ENCODE results near the gene PRUNE2. TPM values are rescaled to one million over a fixed set of nuclear protein-coding genes. Genes with fewer than 3 reads are reported as not detected.

The PRUNE2 gene
- polyA plus RNA-seq, 3 donors: 0.72 to 1.8 (median 1.5) TPM

DNA sequence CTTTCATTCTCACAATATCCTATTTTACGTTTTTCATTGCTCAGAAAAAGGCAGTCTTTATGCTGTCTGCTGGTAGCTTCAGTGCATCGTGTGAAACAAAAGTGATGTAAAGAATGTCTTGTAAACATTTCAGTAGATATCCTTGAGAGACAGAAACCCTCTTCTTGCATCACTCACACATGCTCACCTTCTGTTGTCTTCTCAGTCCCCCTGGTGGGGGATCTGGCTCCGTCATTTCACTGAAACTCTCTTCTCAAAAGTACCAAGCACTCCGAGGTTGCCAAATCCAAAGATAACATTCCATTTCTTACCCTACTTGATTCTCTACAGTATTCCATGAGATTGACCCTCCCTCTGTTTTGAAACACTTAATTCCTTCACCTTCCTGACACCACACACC lies 187.7 kb downstream of the PRUNE2 start:
- 89% methylated on average over 1 of the region's 4 CpGs for WGBS (ENCODE audit: insufficient coverage)
- Histone ChIP-seq H3K9ac (ENCODE audit: insufficient read depth, low read length, poor library complexity, severe bottlenecking) (no peak overlapping the region), H3K79me2 (ENCODE audit: insufficient read depth, low read length) (no peaks in the 10 kb centered on the region), H3K9me3 (replicated peaks in 1 of 2; ENCODE audit: control insufficient read depth in 1 of 2, insufficient read depth in 1 of 2, low read length in 2 of 2) (no peaks in the 10 kb centered on the region), H3K27me3 (ENCODE audit: control insufficient read depth in 2 of 2, insufficient read depth in 2 of 2, low read length in 2 of 2) (no peaks in the 10 kb centered on the region), H2AFZ (ENCODE audit: insufficient read depth, low read depth, low read length, poor library complexity, severe bottlenecking) (no peak overlapping the region), H4K20me1 (ENCODE audit: insufficient read depth, low read length) (no peaks in the 10 kb centered on the region), H3K4me2 (replicated peaks; ENCODE audit: extremely low read depth, low read length, poor library complexity, severe bottlenecking) (no peak overlapping the region), H3K36me3 (replicated peaks in 1 of 2; ENCODE audit: control insufficient read depth in 1 of 2, insufficient read depth in 2 of 2, low read length in 2 of 2) (no peaks in the 10 kb centered on the region), H3K4me1 (ENCODE audit: control insufficient read depth in 1 of 2, insufficient read depth in 2 of 2, low read length in 2 of 2) (peaks cover 6 to 8% of the 10 kb centered on the region in 2 donors), H3K4me3 (replicated peaks in 1 of 3; ENCODE audit: low read depth in 2 of 3, low read length in 3 of 3) (no peak overlapping the region), H3K27ac (ENCODE audit: low read depth in 1 of 2, low read length in 2 of 2) (no peak overlapping the region)
- TF ChIP-seq, protein P1, sequence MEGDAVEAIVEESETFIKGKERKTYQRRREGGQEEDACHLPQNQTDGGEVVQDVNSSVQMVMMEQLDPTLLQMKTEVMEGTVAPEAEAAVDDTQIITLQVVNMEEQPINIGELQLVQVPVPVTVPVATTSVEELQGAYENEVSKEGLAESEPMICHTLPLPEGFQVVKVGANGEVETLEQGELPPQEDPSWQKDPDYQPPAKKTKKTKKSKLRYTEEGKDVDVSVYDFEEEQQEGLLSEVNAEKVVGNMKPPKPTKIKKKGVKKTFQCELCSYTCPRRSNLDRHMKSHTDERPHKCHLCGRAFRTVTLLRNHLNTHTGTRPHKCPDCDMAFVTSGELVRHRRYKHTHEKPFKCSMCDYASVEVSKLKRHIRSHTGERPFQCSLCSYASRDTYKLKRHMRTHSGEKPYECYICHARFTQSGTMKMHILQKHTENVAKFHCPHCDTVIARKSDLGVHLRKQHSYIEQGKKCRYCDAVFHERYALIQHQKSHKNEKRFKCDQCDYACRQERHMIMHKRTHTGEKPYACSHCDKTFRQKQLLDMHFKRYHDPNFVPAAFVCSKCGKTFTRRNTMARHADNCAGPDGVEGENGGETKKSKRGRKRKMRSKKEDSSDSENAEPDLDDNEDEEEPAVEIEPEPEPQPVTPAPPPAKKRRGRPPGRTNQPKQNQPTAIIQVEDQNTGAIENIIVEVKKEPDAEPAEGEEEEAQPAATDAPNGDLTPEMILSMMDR (IDR thresholded peaks at IDR 0.05): no peak
- intact Hi-C loops (cut with micrococcal nuclease): no loop called here
- H3K27ac Mint-ChIP-seq: no peak overlapping the region
- no peak for DNase-seq
- no peaks in the 10 kb centered on the region for H3K9me3 Mint-ChIP-seq
- H3K4me3 Mint-ChIP-seq: no peak overlapping the region
- H3K4me1 Mint-ChIP-seq: peaks cover 14% of the 10 kb centered on the region
- peaks cover 8 to 11% (median 10%) of the 10 kb centered on the region in 3 donors for H3K27me3 Mint-ChIP-seq (ENCODE audit: low read depth in 3 of 3)
- no peaks in the 10 kb centered on the region for H3K36me3 Mint-ChIP-seq

DNA sequence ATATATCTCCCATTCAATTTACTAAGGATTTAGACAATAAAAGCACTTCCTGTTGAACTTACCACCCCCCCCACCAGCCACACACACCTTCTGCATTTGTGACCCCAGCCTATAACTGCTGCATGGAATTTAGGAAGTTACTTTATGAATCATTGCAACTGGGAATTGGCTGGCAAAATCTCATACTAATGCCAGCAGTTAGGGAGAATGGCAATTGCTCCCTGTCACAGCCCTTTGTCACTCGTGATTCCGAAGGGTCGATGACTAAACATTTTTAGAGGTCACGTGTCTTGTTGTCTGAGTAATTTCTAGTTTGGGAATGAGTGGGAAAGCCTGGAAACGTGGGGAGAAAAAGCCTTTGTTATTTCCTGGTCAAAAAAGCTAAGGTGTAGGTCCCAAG lies 188.3 kb downstream of the PRUNE2 start:
- no peak overlapping the region for H3K4me2 ChIP-seq (replicated peaks; ENCODE audit: extremely low read depth, low read length, poor library complexity, severe bottlenecking)
- H3K27ac Mint-ChIP-seq: peak overlapping the region in 2 of 7 donors; percentile 7 to 19
- H3K4me3 Mint-ChIP-seq: peak overlapping the region in 1 of 2 donors; percentile 29
- H3K9ac ChIP-seq (ENCODE audit: insufficient read depth, low read length, poor library complexity, severe bottlenecking): no peak overlapping the region
- no peaks in the 10 kb centered on the region for H3K36me3 Mint-ChIP-seq
- H3K4me1 ChIP-seq (ENCODE audit: control insufficient read depth in 1 of 2, insufficient read depth in 2 of 2, low read length in 2 of 2): peaks cover 6 to 8% of the 10 kb centered on the region in 2 donors
- WGBS (ENCODE audit: insufficient coverage): 16% methylated on average over 4 of the region's 5 CpGs
- H3K79me2 ChIP-seq (ENCODE audit: insufficient read depth, low read length): no peaks in the 10 kb centered on the region
- no peak overlapping the region for H2AFZ ChIP-seq (ENCODE audit: insufficient read depth, low read depth, low read length, poor library complexity, severe bottlenecking)
- TF ChIP-seq, protein P1 (IDR thresholded peaks at IDR 0.05): no peak
- peak; percentile 44 to 85 (median 49) for DNase-seq
- H3K4me3 ChIP-seq (replicated peaks in 1 of 3; ENCODE audit: low read depth in 2 of 3, low read length in 3 of 3): no peak overlapping the region
- H3K27ac ChIP-seq (ENCODE audit: low read depth in 1 of 2, low read length in 2 of 2): no peak overlapping the region
- no peaks in the 10 kb centered on the region for H3K9me3 ChIP-seq (replicated peaks in 1 of 2; ENCODE audit: control insufficient read depth in 1 of 2, insufficient read depth in 1 of 2, low read length in 2 of 2)
- peaks cover 14% of the 10 kb centered on the region for H3K4me1 Mint-ChIP-seq
- intact Hi-C loops (cut with micrococcal nuclease): no loop called here
- H4K20me1 ChIP-seq (ENCODE audit: insufficient read depth, low read length): no peaks in the 10 kb centered on the region
- no peaks in the 10 kb centered on the region for H3K36me3 ChIP-seq (replicated peaks in 1 of 2; ENCODE audit: control insufficient read depth in 1 of 2, insufficient read depth in 2 of 2, low read length in 2 of 2)
- peaks cover 8 to 11% (median 10%) of the 10 kb centered on the region in 3 donors for H3K27me3 Mint-ChIP-seq (ENCODE audit: low read depth in 3 of 3)
- no peaks in the 10 kb centered on the region for H3K9me3 Mint-ChIP-seq
- H3K27me3 ChIP-seq (ENCODE audit: control insufficient read depth in 2 of 2, insufficient read depth in 2 of 2, low read length in 2 of 2): no peaks in the 10 kb centered on the region

Measured in CD14-positive monocyte (primary cell).